IPS-NIHi7 (cell line): Measurements from ENCODE around the gene DIO3.
A peak's percentile ranks its signal among the peaks of the same experiment; 100 is the strongest.
"Not testable (repeated sequence)": the region's sequence is repeated elsewhere in the genome, so short reads cannot be mapped to it uniquely, and the experiment has no call there.

Experiments
- DNase-seq: peaks from one replicate; pipeline ENCODE4 v3.0.0; 2012; ENCODE audit warnings: mixed read lengths; ENCODE audit errors: extremely low spot score

The DIO3 gene

DNA sequence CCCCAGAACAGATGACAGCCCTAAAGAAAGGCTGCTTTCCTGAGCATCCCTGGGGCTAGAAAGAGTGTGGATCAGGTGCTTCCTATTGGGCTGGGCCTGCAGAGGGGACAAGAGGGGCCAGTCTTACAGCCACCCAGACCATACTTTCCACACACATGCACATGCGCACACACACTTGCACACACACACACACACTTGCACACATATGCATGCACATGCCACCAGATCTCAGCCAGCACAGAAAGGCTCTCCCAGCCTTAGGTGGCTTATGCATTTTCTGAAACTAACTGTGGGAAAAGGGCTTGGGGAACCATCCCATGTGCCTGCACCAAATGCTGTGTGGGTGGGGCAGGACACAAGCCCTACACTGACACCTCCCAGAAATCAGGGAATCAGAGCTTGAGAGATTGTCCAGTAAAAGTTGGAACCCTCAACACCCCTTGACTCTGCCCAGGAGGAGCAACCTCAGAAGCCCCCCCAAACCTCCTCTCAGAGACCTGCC, 2.5 kb upstream of the DIO3 start:
- no peak for DNase-seq

GRCh38 chr14:101559250-101559623, 2.1 kb upstream of the DIO3 start:
- no peak for DNase-seq

- peak; percentile 77 for DNase-seq
These were observed 1.4 kb upstream of the DIO3 start for GRCh38 chr14:101559624-101560533.

GRCh38 chr14:101560534-101561113, 671 bp upstream of the DIO3 start:
- no peak for DNase-seq

- DNase-seq = no peak
These were observed 699 bp downstream of the DIO3 start for GRCh38 chr14:101561897-101562490.

DNA sequence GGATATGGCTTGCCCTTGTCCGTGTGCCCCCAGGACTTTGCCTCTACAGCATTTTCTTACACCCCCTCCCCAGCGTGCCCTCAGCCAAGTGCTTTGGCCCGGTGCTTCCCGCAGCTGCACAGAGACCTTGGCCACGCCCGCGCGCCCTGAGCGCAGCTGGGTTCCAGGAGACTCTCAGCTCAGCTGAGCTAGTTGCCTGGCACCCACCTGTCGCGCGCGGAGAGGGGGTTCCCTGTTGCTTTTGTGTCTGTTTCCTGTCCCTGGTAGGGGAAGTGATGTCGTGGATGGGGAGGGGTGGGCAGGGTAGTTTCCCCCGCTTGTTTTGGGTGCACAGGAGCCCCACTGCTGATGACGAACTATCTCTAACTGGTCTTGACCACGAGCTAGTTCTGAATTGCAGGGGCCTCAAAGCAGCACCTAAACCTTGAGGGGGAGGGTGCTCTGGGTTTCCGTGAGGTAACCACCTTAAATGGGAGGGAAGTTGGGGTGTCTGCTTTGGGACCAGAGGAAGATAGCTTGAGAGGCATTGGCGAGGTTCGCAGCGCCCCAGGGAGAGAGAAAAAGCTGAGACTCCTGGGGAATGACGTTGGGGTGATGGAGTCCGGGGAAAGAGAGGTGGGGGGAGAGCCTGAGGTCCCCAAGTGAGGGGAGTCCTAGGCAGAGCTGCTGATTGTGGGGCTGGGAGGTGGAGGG, 1.5 kb downstream of the DIO3 start:
- DNase-seq = no peak

DNA sequence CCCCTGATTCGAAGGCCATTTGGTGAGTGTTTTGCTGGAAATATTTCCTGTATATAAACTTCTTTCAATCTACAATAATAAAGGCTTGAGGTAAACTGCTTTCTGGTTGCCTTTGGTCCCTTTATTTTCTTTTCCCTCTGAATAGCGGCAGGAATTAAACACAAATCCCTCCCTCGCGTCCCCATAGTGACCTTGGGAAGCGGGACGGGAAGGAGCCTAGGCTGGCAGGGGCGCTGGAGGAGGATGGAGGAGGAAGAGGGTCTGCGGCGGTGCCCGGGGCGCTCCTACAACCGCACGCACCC, 2.0 kb downstream of the DIO3 start:
- no peak for DNase-seq

DNA sequence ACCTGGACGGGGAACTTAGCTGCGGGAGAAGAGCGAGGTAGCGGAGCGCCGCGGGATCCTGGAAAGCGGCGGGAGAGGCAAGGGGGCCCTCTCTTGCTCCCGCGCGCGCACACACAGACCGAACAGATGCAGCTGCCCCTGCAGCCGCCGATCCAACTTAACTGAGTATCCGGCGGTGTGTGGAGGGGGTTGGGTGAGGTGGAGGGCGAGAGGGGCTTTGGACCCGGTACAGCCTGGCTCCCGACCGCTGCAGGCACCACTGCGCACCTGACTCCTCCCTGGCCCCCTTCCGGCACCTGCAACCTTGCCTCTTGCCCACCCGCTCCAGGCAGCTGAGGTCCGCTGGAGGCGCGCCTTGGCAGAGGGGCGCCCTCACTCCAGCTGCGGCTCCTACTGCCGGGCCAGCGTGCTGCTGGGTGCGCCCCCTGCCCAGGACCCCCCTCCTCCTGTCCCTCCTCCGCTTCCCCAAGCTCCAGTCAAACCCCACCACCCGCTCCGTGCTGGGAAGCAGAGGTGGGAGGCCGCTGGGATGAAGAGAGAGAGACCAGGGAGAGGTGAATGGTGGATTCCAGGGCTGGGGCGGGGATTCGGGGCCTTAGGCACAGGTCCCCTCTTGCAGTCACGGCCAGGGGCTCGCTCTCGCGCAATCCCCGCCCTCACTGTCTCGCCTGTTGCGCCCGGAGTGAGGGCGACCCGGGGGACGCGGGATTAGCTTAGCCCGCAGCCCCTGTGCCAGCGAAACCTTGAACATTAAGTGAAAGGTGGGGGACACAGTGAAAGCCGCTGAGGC, 2.6 kb downstream of the DIO3 start:
- no peak for DNase-seq

- DNase-seq = no peak
These were observed 3.1 kb downstream of the DIO3 start for GRCh38 chr14:101564444-101564776.

- DNase-seq = peak; percentile 50
These were observed 3.8 kb downstream of the DIO3 start for GRCh38 chr14:101564819-101565698.

DNA sequence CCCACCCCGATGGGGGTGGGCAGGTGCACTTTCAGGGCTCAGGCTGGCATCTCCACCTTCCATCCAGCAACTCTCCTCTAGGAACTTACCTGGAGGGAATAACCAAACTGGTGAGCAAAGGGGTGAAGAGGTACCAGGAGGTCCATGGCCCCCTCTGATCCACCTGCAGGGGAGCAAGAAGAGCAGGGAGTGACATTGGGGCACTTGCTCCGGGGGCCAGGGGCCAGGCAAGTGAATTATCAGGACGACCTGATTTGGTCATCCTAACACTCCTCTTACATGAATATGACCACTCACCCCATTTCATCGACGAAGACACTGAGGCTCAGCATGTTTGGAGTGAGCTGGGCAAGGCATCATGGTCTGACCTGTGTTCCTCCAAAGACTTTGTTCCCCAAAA, 6.0 kb downstream of the DIO3 start:
- no peak for DNase-seq

GRCh38 chr14:101571004-101571403, 9.7 kb downstream of the DIO3 start:
- DNase-seq = no peak

DNA sequence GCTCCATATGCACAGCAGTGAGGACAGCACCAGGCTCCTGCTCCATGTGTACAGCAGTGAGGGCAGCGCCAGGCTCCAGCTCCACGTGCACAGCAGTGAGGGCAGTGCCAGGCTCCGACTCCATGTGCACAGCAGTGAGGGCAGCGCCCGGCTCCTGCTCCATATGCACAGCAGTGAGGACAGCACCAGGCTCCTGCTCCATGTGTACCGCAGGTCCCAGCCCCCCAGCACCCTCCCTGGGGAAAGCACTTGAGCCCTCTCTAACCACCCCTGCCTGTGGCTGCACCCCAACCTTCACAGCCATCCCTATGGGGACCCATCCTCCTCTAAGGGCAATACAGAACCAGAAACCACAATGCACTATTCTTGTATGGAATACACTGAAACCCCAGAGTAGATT, 11.2 kb downstream of the DIO3 start:
- DNase-seq = not testable (repeated sequence)

GRCh38 chr14:101573289-101573688, 12.0 kb downstream of the DIO3 start:
- DNase-seq = no peak

DNA sequence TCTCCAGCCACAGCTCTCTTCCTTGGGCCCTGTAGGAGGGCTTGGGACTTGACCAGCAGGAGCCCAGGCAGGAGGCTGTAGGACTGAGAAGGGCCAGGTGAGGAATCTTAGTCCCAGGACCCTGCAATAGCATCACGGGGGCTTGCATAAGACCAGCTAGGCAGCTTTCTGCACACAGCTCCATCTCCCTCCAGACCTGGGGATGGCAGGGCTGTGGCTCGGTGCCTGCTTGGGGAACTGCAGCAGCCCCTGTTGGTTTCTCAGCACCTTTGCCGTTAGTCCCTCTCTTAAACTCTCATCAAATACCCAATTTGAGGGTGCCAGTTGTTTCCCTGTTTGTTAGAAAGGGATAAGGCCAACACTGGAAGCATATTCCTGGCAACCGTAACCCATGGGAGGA, 14.3 kb downstream of the DIO3 start:
- DNase-seq = no peak

DNA sequence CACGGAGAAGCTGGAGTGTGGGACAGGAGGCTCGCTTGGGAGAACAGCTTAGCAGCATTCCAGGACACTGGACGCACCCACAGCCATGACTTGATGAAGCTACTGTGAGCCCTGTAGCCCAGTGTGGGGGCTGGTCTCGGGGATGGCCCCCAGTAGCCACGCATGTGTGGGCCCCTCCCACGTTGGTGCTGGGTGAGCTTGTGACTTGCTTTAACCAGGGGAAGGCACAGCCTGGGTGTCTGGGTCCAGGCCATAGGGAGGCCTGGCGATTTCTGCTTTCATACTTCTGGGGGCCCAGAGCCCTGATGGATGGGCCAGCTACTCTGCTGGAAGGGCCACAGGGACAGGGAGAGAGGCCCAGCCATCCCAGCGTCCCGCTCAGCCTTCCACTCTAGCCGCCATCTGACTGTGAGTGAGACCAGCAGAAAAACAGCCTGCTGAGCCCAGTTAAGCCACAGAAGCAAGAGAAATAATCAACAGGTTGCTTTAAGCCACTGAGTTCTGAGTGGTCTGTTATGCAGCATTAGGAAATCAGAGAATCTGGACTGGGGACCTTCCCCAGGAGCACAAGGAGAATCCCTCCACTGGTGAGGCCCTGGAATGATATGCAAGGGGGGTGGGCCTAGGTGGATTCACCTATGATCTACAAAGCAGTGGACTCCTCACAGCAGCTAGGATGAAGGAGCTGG, 16.1 kb downstream of the DIO3 start:
- no peak for DNase-seq

GRCh38 chr14:101578489-101578888, 17.2 kb downstream of the DIO3 start:
- DNase-seq = no peak

DNA sequence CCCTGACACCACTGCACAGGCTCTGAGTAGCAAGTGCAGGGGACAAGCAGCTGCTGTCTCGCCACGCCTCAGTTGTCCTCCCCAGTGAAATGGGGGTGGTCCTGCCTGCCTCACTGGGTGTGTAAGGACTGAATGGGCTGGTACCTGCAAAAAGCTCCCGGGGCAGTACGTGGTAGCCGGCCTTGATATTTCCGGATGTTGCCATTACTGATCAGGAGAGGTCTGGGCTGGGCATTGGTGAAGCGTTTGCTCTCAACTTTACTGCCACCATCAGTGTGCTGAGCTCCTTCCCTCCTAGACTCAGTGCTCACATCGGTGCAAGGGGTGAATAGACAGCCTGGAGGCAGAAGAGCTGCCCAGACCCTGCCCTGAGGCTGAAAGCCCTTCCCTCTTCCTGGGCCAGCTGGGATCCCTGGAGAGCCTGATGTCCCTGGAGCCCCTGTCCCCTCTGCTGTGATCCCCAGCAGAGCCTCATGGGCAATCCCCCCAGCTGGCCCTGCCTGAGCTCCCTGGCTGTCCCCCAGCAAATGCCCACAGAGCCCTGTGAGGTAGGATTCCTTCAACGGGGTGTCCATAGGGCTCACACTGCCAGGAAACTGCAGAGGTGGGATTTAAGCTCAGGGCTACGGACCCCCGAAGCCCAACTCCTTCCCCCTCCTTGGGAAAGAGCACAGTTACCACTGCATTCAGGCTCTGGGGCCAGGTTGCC, 18.2 kb downstream of the DIO3 start:
- no peak for DNase-seq

DNA sequence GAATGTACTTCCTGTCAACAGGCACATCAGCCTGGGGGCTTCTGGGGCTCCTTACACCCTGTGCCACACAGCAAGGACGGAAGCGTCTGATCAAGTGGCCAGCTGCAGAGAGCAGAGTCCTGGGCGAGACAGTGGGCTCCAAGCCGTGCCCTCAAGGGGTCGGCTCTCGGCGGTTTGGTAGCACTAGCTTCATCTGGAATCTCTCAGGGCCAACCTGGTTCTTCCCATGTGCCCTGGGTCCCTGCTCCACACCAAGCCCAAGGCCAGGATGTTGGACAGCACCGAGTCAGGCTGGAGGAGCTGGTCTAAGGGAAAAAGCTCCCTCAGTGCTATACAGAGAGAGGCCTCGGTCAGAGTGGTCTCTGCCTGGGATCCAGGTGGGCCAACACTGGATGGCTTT, 20.5 kb downstream of the DIO3 start:
- no peak for DNase-seq

- no peak for DNase-seq
These were observed 21.0 kb downstream of the DIO3 start for GRCh38 chr14:101582294-101582693.
